Ishikawa (cell line): ENCODE data around the gene DEK.

Source experiments
- CEBPB ChIP-seq: IDR thresholded peaks from 2 replicates; pipeline ENCODE4 v1.6.1; 2012
- CREB1 ChIP-seq: IDR thresholded peaks from 2 replicates; pipeline ENCODE4 v1.6.1; 2012; ENCODE audit warnings: low read depth
- EGR1 ChIP-seq: IDR thresholded peaks from 2 replicates; pipeline ENCODE4 v1.6.1; 2012
- EP300 ChIP-seq: IDR thresholded peaks from 2 replicates; pipeline ENCODE4 v1.6.1; 2012; ENCODE audit warnings: borderline replicate concordance
- FOXM1 ChIP-seq: IDR thresholded peaks from 2 replicates; pipeline ENCODE4 v1.6.1; 2012; ENCODE audit warnings: low read depth, borderline replicate concordance
- NFIC ChIP-seq: IDR thresholded peaks from 2 replicates; pipeline ENCODE4 v1.6.1; 2012
- RAD21 ChIP-seq: IDR thresholded peaks from 2 replicates; pipeline ENCODE4 v1.6.1; 2012; ENCODE audit warnings: low read depth
- TAF1 ChIP-seq: IDR thresholded peaks from 2 replicates; pipeline ENCODE4 v1.6.1; 2012; ENCODE audit warnings: low read depth, mild to moderate bottlenecking
- TCF12 ChIP-seq: IDR thresholded peaks from 2 replicates; pipeline ENCODE4 v1.6.1; 2012; ENCODE audit warnings: low read depth
- TEAD4 ChIP-seq: IDR thresholded peaks from 2 replicates; pipeline ENCODE4 v1.6.1; 2012
- YY1 ChIP-seq: IDR thresholded peaks from 2 replicates; pipeline ENCODE4 v1.6.1; 2012; ENCODE audit warnings: low read depth
- ZBTB7A ChIP-seq: IDR thresholded peaks from 2 replicates; pipeline ENCODE4 v1.6.1; 2012; ENCODE audit warnings: low read depth
- TF ChIP-seq, protein P1 (sequence below): IDR thresholded peaks from 2 replicates; pipeline ENCODE4 v1.6.1; 2012
- TF ChIP-seq, protein P2 (sequence below): IDR thresholded peaks from 2 replicates; pipeline ENCODE4 v1.6.1; 2012; ENCODE audit warnings: low read depth, mild to moderate bottlenecking
- TF ChIP-seq, protein P3 (sequence below): IDR thresholded peaks from 2 replicates; pipeline ENCODE4 v1.6.1; 2012

Gene DEK

DNA sequence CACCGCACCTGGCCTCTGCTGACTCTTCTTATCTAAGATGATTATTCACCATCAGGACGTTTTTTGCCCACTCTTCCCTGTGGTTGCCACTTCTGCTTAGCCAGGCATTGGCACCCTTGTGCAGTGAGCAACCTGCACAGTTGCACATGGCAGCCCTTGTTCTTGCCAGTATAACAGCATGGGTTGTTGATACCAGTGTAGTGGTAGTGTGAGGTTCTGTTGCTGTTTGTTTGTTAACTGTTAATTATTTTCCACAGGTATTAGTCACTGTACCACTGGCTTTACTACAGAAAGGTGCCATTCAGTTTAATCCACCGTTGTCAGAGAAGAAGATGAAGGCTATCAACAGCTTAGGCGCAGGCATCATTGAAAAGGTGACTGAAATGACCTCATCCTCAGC is 52.1 kb downstream of the DEK start:
- no peak for TF ChIP-seq TEAD4
- TF ChIP-seq RAD21: no peak
- TF ChIP-seq, protein P1, sequence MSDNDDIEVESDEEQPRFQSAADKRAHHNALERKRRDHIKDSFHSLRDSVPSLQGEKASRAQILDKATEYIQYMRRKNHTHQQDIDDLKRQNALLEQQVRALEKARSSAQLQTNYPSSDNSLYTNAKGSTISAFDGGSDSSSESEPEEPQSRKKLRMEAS: no peak
- no peak for TF ChIP-seq NFIC

DNA sequence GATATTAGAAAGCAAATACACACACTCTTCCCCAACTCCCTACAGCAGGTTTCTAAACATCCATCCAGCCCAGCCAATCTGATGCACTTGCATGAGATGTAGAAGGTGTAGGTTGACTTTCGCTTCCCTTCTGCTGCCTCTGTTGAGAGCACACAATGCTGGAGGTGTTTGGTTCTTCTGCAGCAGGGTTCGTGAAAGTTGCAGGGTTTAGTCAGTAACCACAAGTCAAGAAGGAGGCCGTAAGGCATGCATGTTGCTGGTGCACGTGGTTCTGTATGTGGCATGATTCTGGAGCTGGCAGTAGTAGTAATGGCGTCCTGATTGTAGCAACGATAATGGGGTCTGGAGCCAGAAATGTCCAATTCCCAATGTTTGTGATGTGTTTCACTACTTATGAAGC is 53.0 kb downstream of the DEK start:
- TF ChIP-seq TAF1 (no peak), TEAD4 (no peak), YY1 (no peak), CEBPB (no peak), RAD21 (no peak), EGR1 (no peak), TCF12 (no peak), ZBTB7A (no peak), EP300 (no peak), FOXM1 (no peak), CREB1 (no peak), NFIC (no peak)
- TF ChIP-seq, protein P2, sequence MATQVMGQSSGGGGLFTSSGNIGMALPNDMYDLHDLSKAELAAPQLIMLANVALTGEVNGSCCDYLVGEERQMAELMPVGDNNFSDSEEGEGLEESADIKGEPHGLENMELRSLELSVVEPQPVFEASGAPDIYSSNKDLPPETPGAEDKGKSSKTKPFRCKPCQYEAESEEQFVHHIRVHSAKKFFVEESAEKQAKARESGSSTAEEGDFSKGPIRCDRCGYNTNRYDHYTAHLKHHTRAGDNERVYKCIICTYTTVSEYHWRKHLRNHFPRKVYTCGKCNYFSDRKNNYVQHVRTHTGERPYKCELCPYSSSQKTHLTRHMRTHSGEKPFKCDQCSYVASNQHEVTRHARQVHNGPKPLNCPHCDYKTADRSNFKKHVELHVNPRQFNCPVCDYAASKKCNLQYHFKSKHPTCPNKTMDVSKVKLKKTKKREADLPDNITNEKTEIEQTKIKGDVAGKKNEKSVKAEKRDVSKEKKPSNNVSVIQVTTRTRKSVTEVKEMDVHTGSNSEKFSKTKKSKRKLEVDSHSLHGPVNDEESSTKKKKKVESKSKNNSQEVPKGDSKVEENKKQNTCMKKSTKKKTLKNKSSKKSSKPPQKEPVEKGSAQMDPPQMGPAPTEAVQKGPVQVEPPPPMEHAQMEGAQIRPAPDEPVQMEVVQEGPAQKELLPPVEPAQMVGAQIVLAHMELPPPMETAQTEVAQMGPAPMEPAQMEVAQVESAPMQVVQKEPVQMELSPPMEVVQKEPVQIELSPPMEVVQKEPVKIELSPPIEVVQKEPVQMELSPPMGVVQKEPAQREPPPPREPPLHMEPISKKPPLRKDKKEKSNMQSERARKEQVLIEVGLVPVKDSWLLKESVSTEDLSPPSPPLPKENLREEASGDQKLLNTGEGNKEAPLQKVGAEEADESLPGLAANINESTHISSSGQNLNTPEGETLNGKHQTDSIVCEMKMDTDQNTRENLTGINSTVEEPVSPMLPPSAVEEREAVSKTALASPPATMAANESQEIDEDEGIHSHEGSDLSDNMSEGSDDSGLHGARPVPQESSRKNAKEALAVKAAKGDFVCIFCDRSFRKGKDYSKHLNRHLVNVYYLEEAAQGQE: no peak
- TF ChIP-seq, protein P3, sequence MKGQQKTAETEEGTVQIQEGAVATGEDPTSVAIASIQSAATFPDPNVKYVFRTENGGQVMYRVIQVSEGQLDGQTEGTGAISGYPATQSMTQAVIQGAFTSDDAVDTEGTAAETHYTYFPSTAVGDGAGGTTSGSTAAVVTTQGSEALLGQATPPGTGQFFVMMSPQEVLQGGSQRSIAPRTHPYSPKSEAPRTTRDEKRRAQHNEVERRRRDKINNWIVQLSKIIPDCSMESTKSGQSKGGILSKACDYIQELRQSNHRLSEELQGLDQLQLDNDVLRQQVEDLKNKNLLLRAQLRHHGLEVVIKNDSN: no peak
- TF ChIP-seq, protein P1: no peak

DNA sequence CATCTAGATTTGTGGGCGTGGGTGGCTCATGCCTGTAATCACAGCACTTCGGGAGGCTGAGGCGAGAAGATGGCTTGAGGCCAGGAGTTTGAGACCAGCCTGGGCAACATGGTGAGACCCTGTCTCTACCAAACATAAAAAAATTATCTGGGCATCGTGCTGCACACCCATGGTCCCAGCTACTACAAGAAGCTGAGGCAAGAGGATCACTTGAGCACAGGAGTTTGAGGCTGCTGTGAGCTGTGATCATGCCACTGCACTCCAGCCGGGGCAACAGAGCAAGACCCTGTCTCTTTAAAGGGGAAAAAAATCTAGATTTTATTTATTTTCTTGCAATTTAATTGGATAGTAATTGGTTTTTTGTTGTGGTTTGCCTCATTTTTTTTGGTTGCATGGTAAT is 53.6 kb downstream of the DEK start:
- TF ChIP-seq, protein P2: no peak
- TF ChIP-seq ZBTB7A: no peak
- TF ChIP-seq, protein P3: no peak
- TF ChIP-seq TAF1: no peak
- no peak for TF ChIP-seq FOXM1
- no peak for TF ChIP-seq YY1
- TF ChIP-seq, protein P1: no peak
- TF ChIP-seq CEBPB: no peak
- no peak for TF ChIP-seq EGR1
- no peak for TF ChIP-seq EP300
- no peak for TF ChIP-seq TEAD4
- TF ChIP-seq TCF12: no peak
- no peak for TF ChIP-seq CREB1

DNA sequence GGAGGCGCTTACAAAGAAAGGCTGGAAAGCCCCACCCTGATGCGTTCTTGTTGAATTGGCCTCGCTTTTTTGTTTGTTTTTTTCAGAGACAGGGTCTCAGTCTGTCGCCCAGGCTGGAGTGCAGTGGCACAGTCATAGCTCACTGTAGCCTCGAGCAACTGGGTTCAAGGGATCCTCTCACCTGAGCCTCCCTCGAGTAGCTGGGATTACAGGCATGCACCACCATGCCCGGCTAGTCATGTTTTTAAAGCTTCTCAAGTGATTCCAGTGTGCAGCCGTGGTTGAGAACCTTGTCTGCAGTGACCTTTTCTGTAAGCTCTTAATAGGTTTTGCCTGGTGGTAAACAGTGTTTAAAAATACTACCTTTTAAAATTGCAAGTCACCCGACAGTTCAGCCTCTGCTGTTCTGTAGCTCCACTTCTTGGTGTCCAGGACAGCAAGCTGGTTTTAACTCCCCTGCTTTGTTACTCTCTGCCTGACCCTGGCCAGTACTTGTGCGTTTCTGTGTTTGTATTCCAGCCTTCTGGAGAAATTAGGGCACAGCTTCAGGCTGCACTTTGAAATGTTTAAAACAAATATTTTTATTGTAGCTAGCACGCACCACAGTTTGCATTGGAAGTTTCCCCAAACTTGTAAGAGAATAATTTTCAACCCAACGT is 54.7 kb downstream of the DEK start:
- TF ChIP-seq CREB1 (no peak), ZBTB7A (no peak), NFIC (no peak), CEBPB (no peak)
- TF ChIP-seq, protein P2: no peak
- TF ChIP-seq, protein P3: no peak
